ENCODE data around the gene DLX5. TPM values are rescaled to one million over a fixed set of nuclear protein-coding genes. Genes with fewer than 3 reads are reported as not detected.

DLX5 gene
- total RNA-seq, 1 experiment from 2014 or later = not detected

GRCh38 chr7:97001656-97002554 lies 22.7 kb downstream of the DLX5 start:
- POLR2A ChIA-PET = no interaction called here
- no TSS peak for BruUV-seq (replicated peaks)
- Histone ChIP-seq H3K27me3 (ENCODE audit: control insufficient read depth, insufficient read depth, low read length) (no peaks in the 10 kb centered on the region), H3K27ac (ENCODE audit: low read length) (no peak overlapping the region), H3K4me3 (ENCODE audit: low read depth in 2 of 2, low read length in 2 of 2) (no peak overlapping the region), H3K4me1 (ENCODE audit: control insufficient read depth, insufficient read depth, low read length) (0 out of 2 replicates have a peak, but pooled peaks cover 2% of the 10 kb centered on the region), H3K36me3 (ENCODE audit: control insufficient read depth, insufficient read depth, low read length) (no peaks in the 10 kb centered on the region), H3K9me3 (ENCODE audit: control insufficient read depth, insufficient read depth, low read depth, low read length) (no peaks in the 10 kb centered on the region)
- no peak for TF ChIP-seq TCF7L2 (IDR thresholded peaks at IDR 0.05; ENCODE audit: low read depth, low read length)
- TF ChIP-seq REST (IDR thresholded peaks at IDR 0.05; ENCODE audit: insufficient read depth in 1 of 2, low read depth in 2 of 2, low read length in 1 of 2) = no peak
- TF ChIP-seq CTCF (IDR thresholded peaks at IDR 0.05) = no peak
- no peak for TF ChIP-seq POLR2AphosphoS5 (IDR thresholded peaks at IDR 0.05; ENCODE audit: low read depth, low read length)
- no peak for TF ChIP-seq SIN3A (IDR thresholded peaks at IDR 0.05; ENCODE audit: borderline replicate concordance, insufficient read depth, low read depth, low read length)
- ATAC-seq (no peak), DNase-seq (ENCODE audit: low read depth, low spot score) (no peak)
- in situ Hi-C loops (cut with HindIII; ENCODE audit: low pct_unique_long_range_greater_than_20kb, low sequenced_read_pairs) (no loop called here), intact Hi-C loops (cut with micrococcal nuclease; ENCODE audit: unreplicated experiment) (no loop called here)
- CTCF ChIA-PET = interaction anchor here (0.6 to 0.7 kb wide), 2 partner anchors 11 to 319 kb away, joined by 3 read pairs; no protein-coding TSS in a partner anchor

- Histone ChIP-seq H3K36me3 (ENCODE audit: control insufficient read depth, insufficient read depth, low read length) (no peaks in the 10 kb centered on the region), H3K4me3 (ENCODE audit: low read depth in 2 of 2, low read length in 2 of 2) (no peak overlapping the region), H3K27me3 (ENCODE audit: control insufficient read depth, insufficient read depth, low read length) (no peaks in the 10 kb centered on the region), H3K27ac (ENCODE audit: low read length) (no peak overlapping the region), H3K4me1 (ENCODE audit: control insufficient read depth, insufficient read depth, low read length) (0 out of 2 replicates have a peak, but pooled peaks cover 2% of the 10 kb centered on the region), H3K9me3 (ENCODE audit: control insufficient read depth, insufficient read depth, low read depth, low read length) (no peaks in the 10 kb centered on the region)
- intact Hi-C loops (cut with micrococcal nuclease; ENCODE audit: unreplicated experiment) = no loop called here
- ChIA-PET CTCF (interaction anchor here (0.6 to 0.7 kb wide), 2 partner anchors 10 to 318 kb away, joined by 3 read pairs; no protein-coding TSS in a partner anchor), POLR2A (no interaction called here)
- ATAC-seq = no peak
- no peak for DNase-seq (ENCODE audit: low read depth, low spot score)
- in situ Hi-C loops (cut with HindIII; ENCODE audit: low pct_unique_long_range_greater_than_20kb, low sequenced_read_pairs) = no loop called here
- BruUV-seq (replicated peaks) = no TSS peak
- no peak for TF ChIP-seq REST (IDR thresholded peaks at IDR 0.05; ENCODE audit: insufficient read depth in 1 of 2, low read depth in 2 of 2, low read length in 1 of 2)
- TF ChIP-seq TCF7L2 (IDR thresholded peaks at IDR 0.05; ENCODE audit: low read depth, low read length) = no peak
- TF ChIP-seq POLR2AphosphoS5 (IDR thresholded peaks at IDR 0.05; ENCODE audit: low read depth, low read length) = no peak
- no peak for TF ChIP-seq SIN3A (IDR thresholded peaks at IDR 0.05; ENCODE audit: borderline replicate concordance, insufficient read depth, low read depth, low read length)
- no peak for TF ChIP-seq CTCF (IDR thresholded peaks at IDR 0.05)
These were observed 23.4 kb downstream of the DLX5 start for GRCh38 chr7:97001221-97001620.

Data from Panc1 (cell line).